GM23338 (cell line): ENCODE results near the gene MOGAT2. TPM values are rescaled to one million over a fixed set of nuclear protein-coding genes. Genes with fewer than 3 reads are reported as not detected.
A peak's percentile ranks its signal among the peaks of the same experiment; 100 is the strongest.

Source experiments
- ATAC-seq: fragments of 200-7000 bp; cut with Tn5 transposase; 3 replicates; pipeline ENCODE4 v1.9.1; 2020
- DNase-seq: peaks from one replicate; pipeline ENCODE4 v3.0.0-alpha.2; 2015; ENCODE audit warnings: low spot score
- H2AFZ ChIP-seq: fragments of 200-600 bp; sonication (generic); 2 replicates; pipeline ENCODE4 v1.8.0; 2016; ENCODE audit warnings: antibody characterized with exemption, mild to moderate bottlenecking, moderate library complexity
- H3F3A ChIP-seq: fragments of 200-600 bp; sonication (generic); replicated peaks from 2 replicates; pipeline ENCODE4 v1.8.0; 2017; ENCODE audit warnings: antibody characterized with exemption, mixed run types, low read depth
- H3K27ac ChIP-seq: fragments of 200-600 bp; sonication (generic); 2 replicates; pipeline ENCODE4 v1.6.1; 2016; ENCODE audit warnings: low read depth
- H3K27me3 ChIP-seq: fragments of 200-600 bp; sonication (generic); 2 replicates; pipeline ENCODE4 v1.8.0; 2016; ENCODE audit warnings: mild to moderate bottlenecking, mixed run types, moderate library complexity; ENCODE audit not compliant: insufficient read depth
- H3K36me3 ChIP-seq: fragments of 200-600 bp; sonication (generic); 2 replicates; pipeline ENCODE4 v1.8.0; 2016; ENCODE audit warnings: mild to moderate bottlenecking; ENCODE audit not compliant: insufficient read depth
- H3K4me1 ChIP-seq: fragments of 200-600 bp; sonication (generic); 2 replicates; pipeline ENCODE4 v1.8.0; 2016; ENCODE audit warnings: mild to moderate bottlenecking, moderate library complexity; ENCODE audit not compliant: insufficient read depth
- H3K4me2 ChIP-seq: fragments of 200-600 bp; sonication (generic); 2 replicates; pipeline ENCODE4 v1.7.1; 2017; ENCODE audit warnings: mixed run types
- H3K4me3 ChIP-seq: fragments of 200-600 bp; sonication (generic); 2 replicates; pipeline ENCODE4 v1.6.1; 2016; ENCODE audit warnings: mixed run types
- H3K79me2 ChIP-seq: fragments of 200-600 bp; sonication (generic); replicated peaks from 2 replicates; pipeline ENCODE4 v1.8.0; 2017; ENCODE audit warnings: mild to moderate bottlenecking; ENCODE audit not compliant: insufficient read depth
- H3K9me2 ChIP-seq: fragments of 200-600 bp; sonication (generic); 2 replicates; pipeline ENCODE4 v1.8.0; 2017; ENCODE audit not compliant: insufficient read depth
- H4K20me1 ChIP-seq: fragments of 200-600 bp; sonication (generic); replicated peaks from 2 replicates; pipeline ENCODE4 v1.8.0; 2017; ENCODE audit warnings: mild to moderate bottlenecking; ENCODE audit not compliant: insufficient read depth
- H3K27ac Mint-ChIP-seq: 2 replicates; pipeline ENCODE4 v1.8.0; 2020; ENCODE audit warnings: inconsistent platforms, mild to moderate bottlenecking, moderate library complexity, mixed read lengths
- H3K27me3 Mint-ChIP-seq: 3 replicates; pipeline ENCODE4 v1.8.0; 2022; ENCODE audit warnings: low read depth, mild to moderate bottlenecking, moderate library complexity, mixed read lengths, inconsistent platforms; ENCODE audit not compliant: insufficient read depth, poor library complexity
- H3K36me3 Mint-ChIP-seq: 3 replicates; pipeline ENCODE4 v1.8.0; 2021; ENCODE audit warnings: low read depth, mild to moderate bottlenecking, inconsistent platforms, moderate library complexity, mixed read lengths
- H3K4me1 Mint-ChIP-seq: 3 replicates; pipeline ENCODE4 v1.8.0; 2020; ENCODE audit warnings: mild to moderate bottlenecking, inconsistent platforms, mixed read lengths
- H3K4me3 Mint-ChIP-seq: 3 replicates; pipeline ENCODE4 v1.8.0; 2021; ENCODE audit warnings: moderate library complexity, mild to moderate bottlenecking, inconsistent platforms, mixed read lengths
- H3K9me3 Mint-ChIP-seq: 3 replicates; pipeline ENCODE4 v1.8.0; 2020; ENCODE audit warnings: moderate library complexity, mild to moderate bottlenecking, inconsistent platforms, mixed read lengths
- CREB1 ChIP-seq: fragments of 250-450 bp; sonication (Bioruptor Pico); IDR thresholded peaks from 2 replicates; pipeline ENCODE4 v1.5.0; 2020; ENCODE audit warnings: low read depth, mild to moderate bottlenecking, moderate library complexity
- CTCF ChIP-seq, 2 experiments: fragments of 200-600 bp in 1 of 2; sonication (generic) in 1 of 2; conservative IDR thresholded peaks; 2 replicates each; pipeline versions ENCODE4 v1.5.1 to v1.6.1; 2016 to 2017; ENCODE audit warnings: antibody characterized with exemption in 2 of 2, low read depth in 2 of 2, mild to moderate bottlenecking in 2 of 2, moderate library complexity in 1 of 2
- ETS1 ChIP-seq: IDR thresholded peaks from 2 replicates; pipeline ENCODE4 v1.6.1; 2016; ENCODE audit warnings: antibody characterized with exemption
- EZH2 ChIP-seq: fragments of 200-600 bp; sonication (generic); IDR thresholded peaks from one replicate; pipeline ENCODE4 v1.8.0; 2017; ENCODE audit warnings: antibody characterized with exemption, mild to moderate bottlenecking, low read depth; ENCODE audit not compliant: unreplicated experiment
- EZH2phosphoT487 ChIP-seq: fragments of 200-600 bp; sonication (generic); IDR thresholded peaks from one replicate; pipeline ENCODE4 v1.8.1; 2018; ENCODE audit warnings: antibody characterized with exemption; ENCODE audit not compliant: unreplicated experiment
- JUNB ChIP-seq: IDR thresholded peaks from one replicate; pipeline ENCODE4 v1.6.1; 2016; ENCODE audit warnings: antibody characterized with exemption; ENCODE audit not compliant: unreplicated experiment
- NANOG ChIP-seq: IDR thresholded peaks from 2 replicates; pipeline ENCODE4 v1.6.1; 2016; ENCODE audit warnings: antibody characterized with exemption, borderline replicate concordance
- POLR2AphosphoS5 ChIP-seq: IDR thresholded peaks from 2 replicates; pipeline ENCODE4 v1.6.1; 2016; ENCODE audit warnings: antibody characterized with exemption, low read depth
- REST ChIP-seq: IDR thresholded peaks from one replicate; pipeline ENCODE4 v1.6.1; 2018; ENCODE audit warnings: antibody characterized with exemption; ENCODE audit not compliant: unreplicated experiment
- STAT1 ChIP-seq: IDR thresholded peaks from one replicate; pipeline ENCODE4 v1.6.1; 2016; ENCODE audit warnings: antibody characterized with exemption; ENCODE audit not compliant: unreplicated experiment
- ZNF114 ChIP-seq: fragments of 250-450 bp; sonication (Bioruptor Pico); IDR thresholded peaks from 2 replicates; pipeline ENCODE4 v1.5.0; 2020; ENCODE audit warnings: mild to moderate bottlenecking, moderate library complexity
- ZNF331 ChIP-seq: fragments of 250-450 bp; sonication (Bioruptor Pico); IDR thresholded peaks from 2 replicates; pipeline ENCODE4 v1.5.0; 2020; ENCODE audit warnings: low read depth, mild to moderate bottlenecking, moderate library complexity
- ZNF462 ChIP-seq: fragments of 250-450 bp; sonication (Bioruptor Pico); IDR thresholded peaks from 2 replicates; pipeline ENCODE4 v1.5.0; 2020; ENCODE audit warnings: mild to moderate bottlenecking, moderate library complexity
- polyA plus RNA-seq: library from polyadenylated mRNA; unstranded; fragments of >200 nt; fragmentation: Nextera tagmentation; extraction: Ambion mirVana; gene quantifications from 2 replicates; pipeline ENCODE4 v1.2.1, GENCODE V29; 2016
- total RNA-seq: library from RNA; depleted of rRNA; stranded (reverse); fragments of >200 nt; shearing (Covaris generic); gene quantifications from 2 replicates; pipeline ENCODE4 v1.2.3, GENCODE V29; 2014

Gene MOGAT2
- total and polyA plus RNA-seq, 2 experiments from 2014 or later, result not detected

- TF ChIP-seq STAT1 (no peak), ZNF462 (CRISPR knock-in tag) (no peak), CTCF (conservative IDR thresholded peaks at IDR 0.05; ENCODE audit: low read depth in 2 of 2) (no peak), JUNB (no peak), ZNF331 (CRISPR knock-in tag) (no peak), NANOG (no peak), ETS1 (no peak), EZH2 (no peak), POLR2AphosphoS5 (no peak), REST (no peak), ZNF114 (no peak), CREB1 (CRISPR knock-in tag) (no peak), EZH2phosphoT487 (no peak)
- no peaks in the 10 kb centered on the region for H3K27me3 Mint-ChIP-seq
- no peaks in the 10 kb centered on the region for H3K4me1 Mint-ChIP-seq
- H3K4me1 ChIP-seq, result no peaks in the 10 kb centered on the region
- no peak overlapping the region for H3K4me2 ChIP-seq
- H3K36me3 Mint-ChIP-seq, result no peaks in the 10 kb centered on the region
- no peak for DNase-seq
- no peaks in the 10 kb centered on the region for H3K27me3 ChIP-seq
- no peak overlapping the region for H3K27ac ChIP-seq
- H3K27ac Mint-ChIP-seq, result no peak overlapping the region
- H2AFZ ChIP-seq, result peak overlapping the region; percentile 43; the same call in 1 of the 2 replicates
- no peak overlapping the region for H3K4me3 Mint-ChIP-seq
- H3K4me3 ChIP-seq, result no peak overlapping the region
- no peak; the same call in 2 of the 3 replicates for ATAC-seq
- no peaks in the 10 kb centered on the region for H3K36me3 ChIP-seq
- no peaks in the 10 kb centered on the region for H3F3A ChIP-seq
- peaks cover 12% of the 10 kb centered on the region; the same call in 2 of the 3 replicates for H3K9me3 Mint-ChIP-seq
- H4K20me1 ChIP-seq, result no peaks in the 10 kb centered on the region; the same call in 1 of the 2 replicates
- H3K9me2 ChIP-seq, result no peaks in the 10 kb centered on the region
- H3K79me2 ChIP-seq, result no peaks in the 10 kb centered on the region
Observed at GRCh38 chr11:75678620-75679259, 38.9 kb upstream of the MOGAT2 start.
